ENCODE results near the gene DNAL4. TPM values are rescaled to one million over a fixed set of nuclear protein-coding genes. Genes with fewer than 3 reads are reported as not detected.

DNAL4 gene
- total RNA-seq, 1 donor from 2014 or later, result 10.0 TPM

DNA sequence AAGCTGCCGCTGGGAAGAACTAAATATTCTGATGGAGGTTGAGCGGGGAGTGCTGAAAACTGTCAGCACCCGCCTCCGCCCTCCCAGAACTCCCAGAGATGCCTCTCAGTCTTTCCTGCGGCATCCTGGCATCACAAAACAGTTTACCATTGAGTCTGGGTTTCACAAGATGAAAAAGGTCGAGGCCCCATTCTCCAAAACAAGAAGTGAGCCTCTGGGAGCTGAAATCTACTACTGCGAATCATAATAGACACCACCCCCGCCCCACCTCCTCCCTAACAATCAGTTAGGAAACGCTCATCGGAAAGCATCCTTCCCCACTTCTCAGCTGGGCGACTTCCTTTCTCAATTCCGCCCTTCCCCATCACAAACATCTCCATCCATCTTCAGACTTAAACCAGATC is 39.2 kb downstream of the DNAL4 start:
- peak overlapping the region; percentile 100 for H3K27ac ChIP-seq (replicated peaks)
- peak; percentile 41 for DNase-seq
- peaks cover 52% of the 10 kb centered on the region for H3K4me1 ChIP-seq
- intact Hi-C loops (cut with micrococcal nuclease), result no loop called here
- TF ChIP-seq, protein P1, sequence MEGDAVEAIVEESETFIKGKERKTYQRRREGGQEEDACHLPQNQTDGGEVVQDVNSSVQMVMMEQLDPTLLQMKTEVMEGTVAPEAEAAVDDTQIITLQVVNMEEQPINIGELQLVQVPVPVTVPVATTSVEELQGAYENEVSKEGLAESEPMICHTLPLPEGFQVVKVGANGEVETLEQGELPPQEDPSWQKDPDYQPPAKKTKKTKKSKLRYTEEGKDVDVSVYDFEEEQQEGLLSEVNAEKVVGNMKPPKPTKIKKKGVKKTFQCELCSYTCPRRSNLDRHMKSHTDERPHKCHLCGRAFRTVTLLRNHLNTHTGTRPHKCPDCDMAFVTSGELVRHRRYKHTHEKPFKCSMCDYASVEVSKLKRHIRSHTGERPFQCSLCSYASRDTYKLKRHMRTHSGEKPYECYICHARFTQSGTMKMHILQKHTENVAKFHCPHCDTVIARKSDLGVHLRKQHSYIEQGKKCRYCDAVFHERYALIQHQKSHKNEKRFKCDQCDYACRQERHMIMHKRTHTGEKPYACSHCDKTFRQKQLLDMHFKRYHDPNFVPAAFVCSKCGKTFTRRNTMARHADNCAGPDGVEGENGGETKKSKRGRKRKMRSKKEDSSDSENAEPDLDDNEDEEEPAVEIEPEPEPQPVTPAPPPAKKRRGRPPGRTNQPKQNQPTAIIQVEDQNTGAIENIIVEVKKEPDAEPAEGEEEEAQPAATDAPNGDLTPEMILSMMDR (IDR thresholded peaks at IDR 0.05; ENCODE audit: borderline replicate concordance), result no peak
- no peaks in the 10 kb centered on the region for H3K9me3 ChIP-seq (replicated peaks)
- H3K4me3 ChIP-seq, result peak overlapping the region; percentile 79
- peaks cover 34% of the 10 kb centered on the region for H3K36me3 ChIP-seq
- H3K27me3 ChIP-seq (ENCODE audit: low read depth), result no peaks in the 10 kb centered on the region

DNA sequence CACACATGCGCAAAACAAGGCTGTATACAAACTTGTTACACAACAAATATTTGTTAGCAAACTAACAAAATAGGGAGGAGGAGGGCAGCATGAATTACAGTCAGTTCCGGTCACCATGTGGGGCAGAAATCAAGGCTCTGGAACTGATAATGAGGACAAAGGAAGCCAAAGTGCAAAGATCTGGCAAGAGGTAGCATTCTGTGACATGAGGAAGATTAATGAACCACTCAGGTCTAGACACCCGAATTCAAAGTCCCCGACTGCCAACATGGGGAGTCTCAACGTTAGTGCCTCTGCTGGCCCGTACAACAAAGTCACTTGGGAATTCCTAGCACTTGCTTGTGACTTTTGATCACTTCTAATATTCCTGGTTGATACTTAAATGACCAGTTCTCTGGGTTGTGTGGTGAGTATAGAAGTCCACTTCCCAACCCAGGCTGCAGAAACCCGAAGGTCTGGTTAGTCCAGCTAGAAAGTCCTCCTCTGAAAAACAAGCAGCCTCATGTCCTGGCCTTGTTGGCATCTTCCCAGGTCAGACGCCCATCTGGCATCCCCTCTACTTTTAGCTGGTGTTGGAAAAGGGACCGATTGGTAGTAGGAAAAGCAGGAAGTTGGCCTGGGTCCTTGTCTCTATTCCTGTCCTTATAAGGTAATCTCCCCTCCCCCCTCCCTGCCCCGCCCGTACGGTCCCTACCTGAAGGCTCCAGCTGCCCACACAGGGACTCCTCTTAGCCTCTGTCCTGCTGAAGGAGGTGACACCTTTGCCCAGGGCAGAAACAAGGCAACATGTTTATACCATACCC is 39.8 kb downstream of the DNAL4 start:
- Histone ChIP-seq H3K27me3 (ENCODE audit: low read depth) (no peaks in the 10 kb centered on the region), H3K9me3 (replicated peaks) (no peaks in the 10 kb centered on the region), H3K36me3 (peaks cover 40% of the 10 kb centered on the region), H3K4me1 (peaks cover 52% of the 10 kb centered on the region), H3K27ac (replicated peaks) (peak overlapping the region; percentile 100), H3K4me3 (peak overlapping the region; percentile 79)
- peak; percentile 54 for DNase-seq
- TF ChIP-seq, protein P1 (IDR thresholded peaks at IDR 0.05; ENCODE audit: borderline replicate concordance), result no peak
- intact Hi-C loops (cut with micrococcal nuclease), result no loop called here

DNA sequence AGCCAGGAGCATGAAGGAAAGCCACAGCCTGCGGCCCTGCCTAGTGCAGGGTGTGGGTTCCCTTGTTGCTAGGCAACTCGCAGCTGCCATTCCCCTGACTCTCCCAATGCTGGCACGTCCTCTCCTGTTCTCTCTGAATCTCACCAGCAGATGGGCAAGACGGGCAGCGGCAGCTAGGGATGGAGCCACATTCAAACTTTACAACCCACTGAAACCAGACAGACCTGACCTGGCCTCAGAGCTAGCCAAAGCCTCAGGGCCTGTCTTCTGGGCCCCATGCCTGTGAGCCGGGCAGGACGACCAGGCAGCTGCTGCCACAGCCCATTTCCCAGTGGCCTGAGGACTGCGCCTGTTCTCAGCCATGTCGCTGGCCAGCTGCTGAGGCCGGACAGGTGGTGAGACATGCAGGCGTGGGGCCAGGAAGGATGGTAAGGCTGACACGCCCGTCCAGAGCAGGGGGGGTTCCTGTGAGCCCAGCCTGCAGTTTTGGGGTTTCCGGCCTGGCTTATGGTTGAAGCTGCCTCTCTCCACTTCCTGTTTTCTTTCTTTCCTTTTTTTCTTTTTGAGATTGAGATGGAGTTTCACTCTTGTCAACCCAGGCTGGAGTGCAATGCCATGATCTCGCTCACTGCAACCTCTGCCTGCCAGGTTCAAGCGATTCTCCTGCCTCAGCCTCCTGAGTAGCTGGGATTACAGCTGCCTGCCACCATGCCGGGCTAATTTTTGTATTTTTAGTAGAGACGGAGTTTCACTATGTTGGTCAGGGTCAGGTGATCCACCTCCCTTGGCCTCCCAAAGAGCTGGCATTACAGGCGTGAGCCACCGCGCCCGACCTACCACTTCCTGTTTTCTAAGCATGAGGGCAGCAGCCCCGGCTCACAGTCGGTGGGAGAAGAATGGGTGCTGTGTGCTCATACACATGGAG is 42.3 kb downstream of the DNAL4 start:
- Histone ChIP-seq H3K36me3 (peaks cover 64% of the 10 kb centered on the region), H3K9me3 (replicated peaks) (no peaks in the 10 kb centered on the region), H3K27me3 (ENCODE audit: low read depth) (no peaks in the 10 kb centered on the region), H3K4me1 (peaks cover 47% of the 10 kb centered on the region), H3K4me3 (no peak overlapping the region), H3K27ac (replicated peaks) (peak overlapping the region; percentile 21)
- intact Hi-C loops (cut with micrococcal nuclease), result no loop called here
- peak; percentile 41 for DNase-seq
- TF ChIP-seq, protein P1 (IDR thresholded peaks at IDR 0.05; ENCODE audit: borderline replicate concordance), result no peak

GRCh38 chr22:38751066-38751421 is 42.9 kb downstream of the DNAL4 start:
- intact Hi-C loops (cut with micrococcal nuclease), result no loop called here
- Histone ChIP-seq H3K36me3 (peaks cover 71% of the 10 kb centered on the region), H3K27ac (replicated peaks) (peak overlapping the region; percentile 21), H3K4me3 (no peak overlapping the region), H3K4me1 (peaks cover 41% of the 10 kb centered on the region), H3K9me3 (replicated peaks) (no peaks in the 10 kb centered on the region), H3K27me3 (ENCODE audit: low read depth) (no peaks in the 10 kb centered on the region)
- TF ChIP-seq, protein P1 (IDR thresholded peaks at IDR 0.05; ENCODE audit: borderline replicate concordance), result no peak
- DNase-seq, result no peak

- TF ChIP-seq, protein P1 (IDR thresholded peaks at IDR 0.05; ENCODE audit: borderline replicate concordance), result no peak
Measured at GRCh38 chr22:38750638-38751037, 43.3 kb downstream of the DNAL4 start.

More at GRCh38 chr22:38750638-38751037, 43.3 kb downstream of the DNAL4 start:
- Histone ChIP-seq H3K9me3 (replicated peaks) (no peaks in the 10 kb centered on the region), H3K4me1 (peaks cover 40% of the 10 kb centered on the region), H3K27ac (replicated peaks) (no peak overlapping the region), H3K36me3 (peaks cover 75% of the 10 kb centered on the region), H3K27me3 (ENCODE audit: low read depth) (no peaks in the 10 kb centered on the region), H3K4me3 (no peak overlapping the region)
- DNase-seq, result no peak
- intact Hi-C loops (cut with micrococcal nuclease), result no loop called here
